ENCODE results near the gene HLA-DMA. TPM values are rescaled to one million over a fixed set of nuclear protein-coding genes. Genes with fewer than 3 reads are reported as not detected.

The HLA-DMA gene
- total and polyA plus RNA-seq, 2 of the 13 experiments (the other 11 are each of a cell fraction or from before 2014, with no cell fraction given) = 0.70 to 0.71 TPM

- no peak for TF ChIP-seq REST (IDR thresholded peaks at IDR 0.05; ENCODE audit: borderline replicate concordance in 1 of 2, low read depth in 1 of 2, low read length in 2 of 2)
- TF ChIP-seq POLR2AphosphoS2 (IDR thresholded peaks at IDR 0.05; ENCODE audit: low read depth, low read length) = peak; percentile 51; the same call in 1 of the 2 replicates
- TF ChIP-seq TFE3 (CRISPR knock-in tag; IDR thresholded peaks at IDR 0.05) = no peak
- no peak for TF ChIP-seq ZNF451 (CRISPR knock-in tag; IDR thresholded peaks at IDR 0.05)
- TF ChIP-seq POLR2AphosphoS5 (IDR thresholded peaks at IDR 0.05; ENCODE audit: low read depth, low read length) = peak; percentile 30; the same call in 1 of the 2 replicates
- TF ChIP-seq ZNF644 (CRISPR knock-in tag; IDR thresholded peaks at IDR 0.05; ENCODE audit: low read depth) = no peak
- no peak for TF ChIP-seq ZNF737 (CRISPR knock-in tag; IDR thresholded peaks at IDR 0.05; ENCODE audit: borderline replicate concordance)
- no peak for TF ChIP-seq TRIM24 (CRISPR knock-in tag; IDR thresholded peaks at IDR 0.05)
- TF ChIP-seq RBM22 (optimal IDR thresholded peaks at IDR 0.05; ENCODE audit: low read length) = peak; percentile 96
- no peak for TF ChIP-seq RELA (CRISPR knock-in tag; IDR thresholded peaks at IDR 0.05)
- TF ChIP-seq RBFOX2 (IDR thresholded peaks at IDR 0.05; ENCODE audit: low read depth, low read length) = 0 out of 2 replicates have a peak, but pooled peaks have one; percentile 41
- TF ChIP-seq ZNF296 (CRISPR knock-in tag; conservative IDR thresholded peaks at IDR 0.05) = no peak
- TF ChIP-seq SPEN (CRISPR knock-in tag; IDR thresholded peaks at IDR 0.05; ENCODE audit: low read depth) = 0 out of 2 replicates have a peak, but pooled peaks have one; percentile 15
- TF ChIP-seq ZNF660 (CRISPR knock-in tag; IDR thresholded peaks at IDR 0.05; ENCODE audit: borderline replicate concordance, low read depth) = no peak
- no peak for TF ChIP-seq IRF9 (CRISPR knock-in tag; IDR thresholded peaks at IDR 0.05; ENCODE audit: borderline replicate concordance)
- no peak for TF ChIP-seq ZUFSP (CRISPR knock-in tag; IDR thresholded peaks at IDR 0.05; ENCODE audit: borderline replicate concordance)
- no peak for TF ChIP-seq GFI1 (CRISPR knock-in tag; IDR thresholded peaks at IDR 0.05; ENCODE audit: borderline replicate concordance)
- no peak for TF ChIP-seq HMGA1 (CRISPR knock-in tag; conservative IDR thresholded peaks at IDR 0.05)
- TF ChIP-seq NONO (IDR thresholded peaks at IDR 0.05) = no peak
- TF ChIP-seq NONO (CRISPR knock-in tag; conservative IDR thresholded peaks at IDR 0.05) = no peak
Observed at GRCh38 chr6:32977272-32977952, 24.5 kb upstream of the HLA-DMA start (continued).
